IPS-20b (cell line): ENCODE measurements around the gene C11orf24.
"Not testable (repeated sequence)": the region's sequence is repeated elsewhere in the genome, so short reads cannot be mapped to it uniquely, and the experiment has no call there.

ENCODE experiments used
- H3K27ac ChIP-seq: one replicate; pipeline ENCODE4 v1.5.1; 2013; ENCODE audit warnings: low read length
- H3K27me3 ChIP-seq: 2 replicates; pipeline ENCODE4 v1.6.1; 2013; ENCODE audit warnings: mild to moderate bottlenecking, low read length, inconsistent platforms; ENCODE audit not compliant: insufficient read depth
- H3K36me3 ChIP-seq: 2 replicates; pipeline ENCODE4 v1.6.1; 2013; ENCODE audit warnings: low read depth, mild to moderate bottlenecking, inconsistent platforms, low read length, moderate library complexity; ENCODE audit not compliant: insufficient read depth
- H3K4me1 ChIP-seq: 2 replicates; pipeline ENCODE4 v1.6.1; 2013; ENCODE audit warnings: mild to moderate bottlenecking, control low read depth, inconsistent platforms, low read length, moderate library complexity; ENCODE audit not compliant: insufficient read depth
- H3K4me3 ChIP-seq: 2 replicates; pipeline ENCODE4 v1.5.1; 2013; ENCODE audit warnings: mild to moderate bottlenecking, low read length, inconsistent platforms
- H3K9ac ChIP-seq: 2 replicates; pipeline ENCODE4 v1.6.1; 2013; ENCODE audit warnings: low read depth, mild to moderate bottlenecking, inconsistent platforms, low read length, moderate library complexity
- H3K9me3 ChIP-seq: 2 replicates; pipeline ENCODE4 v1.6.1; 2013; ENCODE audit warnings: mild to moderate bottlenecking, low read depth, low read length, inconsistent platforms; ENCODE audit not compliant: insufficient read depth

The C11orf24 gene

GRCh38 chr11:68297812-68298658 is 26.3 kb upstream of the C11orf24 start:
- H3K4me1 ChIP-seq = no peaks in the 10 kb centered on the region; the same call in 1 of the 2 replicates
- H3K27ac ChIP-seq = no peak overlapping the region
- H3K36me3 ChIP-seq = no peaks in the 10 kb centered on the region
- H3K4me3 ChIP-seq = no peak overlapping the region
- no peak overlapping the region for H3K9ac ChIP-seq
- H3K9me3 ChIP-seq = 0 out of 2 replicates have a peak, but pooled peaks cover under 1% of the 10 kb centered on the region
- H3K27me3 ChIP-seq = peaks cover 4% of the 10 kb centered on the region; the same call in 1 of the 2 replicates

- Histone ChIP-seq H3K27me3 (peaks cover 4% of the 10 kb centered on the region; the same call in 1 of the 2 replicates), H3K9me3 (no peaks in the 10 kb centered on the region), H3K9ac (no peak overlapping the region), H3K27ac (no peak overlapping the region), H3K4me3 (no peak overlapping the region), H3K4me1 (no peaks in the 10 kb centered on the region; the same call in 1 of the 2 replicates), H3K36me3 (no peaks in the 10 kb centered on the region)
These were observed 25.7 kb upstream of the C11orf24 start for GRCh38 chr11:68297494-68297811.

DNA sequence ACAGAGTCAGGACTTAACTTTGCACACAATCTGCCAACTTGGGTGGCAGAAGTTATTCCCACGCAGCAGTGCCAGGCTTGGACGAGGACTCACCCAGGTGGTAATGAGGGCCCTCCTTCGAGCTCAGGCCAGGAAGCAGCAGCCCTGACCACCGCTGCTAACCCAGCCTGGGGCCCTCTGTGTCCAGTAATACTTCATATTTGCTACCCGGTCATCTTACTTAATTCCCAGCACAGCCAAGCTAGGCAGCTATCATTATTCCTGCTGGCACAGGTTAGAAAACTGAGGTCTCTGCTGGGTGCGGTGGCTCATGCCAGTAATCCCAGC is 25.2 kb upstream of the C11orf24 start:
- Histone ChIP-seq H3K4me1 (no peaks in the 10 kb centered on the region; the same call in 1 of the 2 replicates), H3K36me3 (no peaks in the 10 kb centered on the region), H3K27ac (no peak overlapping the region), H3K4me3 (no peak overlapping the region), H3K9me3 (no peaks in the 10 kb centered on the region), H3K27me3 (peaks cover 4% of the 10 kb centered on the region; the same call in 1 of the 2 replicates), H3K9ac (no peak overlapping the region)

DNA sequence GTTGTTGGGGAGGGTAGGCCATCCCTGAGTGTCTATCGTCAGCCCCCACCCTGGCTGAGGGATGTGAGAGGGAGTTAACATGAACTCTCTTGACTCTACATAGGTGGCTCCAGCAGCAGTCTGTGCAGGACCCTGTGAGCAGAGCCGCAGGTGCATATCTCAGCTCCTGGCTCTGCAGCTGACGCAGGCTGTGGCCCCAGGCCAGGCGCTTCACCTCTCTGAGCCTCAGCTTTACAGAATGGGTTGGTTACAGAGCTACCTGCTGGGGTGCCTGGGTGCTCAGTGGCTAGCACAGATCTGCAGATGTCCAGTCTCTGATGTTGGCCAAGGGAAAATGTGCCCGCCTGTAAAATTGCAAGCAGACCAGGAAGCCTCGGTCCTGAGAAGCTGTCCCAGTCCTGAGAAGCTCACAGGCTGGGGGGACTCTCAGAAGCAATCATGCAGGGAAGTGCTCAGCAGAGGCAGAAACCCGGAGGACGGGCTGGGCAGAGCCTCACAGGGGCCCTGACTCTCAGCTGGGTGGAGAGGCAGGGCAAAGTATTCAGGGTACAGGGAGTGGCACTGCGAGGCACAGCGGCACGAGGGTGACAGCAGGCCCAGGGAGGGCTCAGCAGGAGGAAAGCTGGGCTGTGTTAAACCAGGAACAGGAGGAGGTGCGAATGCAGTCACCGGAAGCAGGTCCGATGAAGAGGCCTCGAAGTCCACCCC is 24.7 kb upstream of the C11orf24 start:
- H3K9ac ChIP-seq = no peak overlapping the region
- H3K36me3 ChIP-seq = no peaks in the 10 kb centered on the region
- H3K4me1 ChIP-seq = no peaks in the 10 kb centered on the region; the same call in 1 of the 2 replicates
- H3K9me3 ChIP-seq = no peaks in the 10 kb centered on the region
- no peak overlapping the region for H3K4me3 ChIP-seq
- no peak overlapping the region for H3K27ac ChIP-seq
- H3K27me3 ChIP-seq = peaks cover 4% of the 10 kb centered on the region; the same call in 1 of the 2 replicates

GRCh38 chr11:68295940-68296339 is 24.2 kb upstream of the C11orf24 start:
- Histone ChIP-seq H3K27me3 (peaks cover 4% of the 10 kb centered on the region; the same call in 1 of the 2 replicates), H3K36me3 (no peaks in the 10 kb centered on the region), H3K27ac (no peak overlapping the region), H3K4me3 (no peak overlapping the region), H3K4me1 (no peaks in the 10 kb centered on the region; the same call in 1 of the 2 replicates), H3K9me3 (no peaks in the 10 kb centered on the region), H3K9ac (no peak overlapping the region)

GRCh38 chr11:68295271-68295670 is 23.5 kb upstream of the C11orf24 start:
- Histone ChIP-seq H3K36me3 (no peaks in the 10 kb centered on the region), H3K9ac (no peak overlapping the region), H3K9me3 (no peaks in the 10 kb centered on the region), H3K27me3 (peaks cover 4% of the 10 kb centered on the region; the same call in 1 of the 2 replicates), H3K4me1 (no peaks in the 10 kb centered on the region; the same call in 1 of the 2 replicates), H3K27ac (no peak overlapping the region), H3K4me3 (no peak overlapping the region)

GRCh38 chr11:68293708-68294107 is 21.9 kb upstream of the C11orf24 start:
- H3K36me3 ChIP-seq = no peaks in the 10 kb centered on the region
- peaks cover 12% of the 10 kb centered on the region for H3K9me3 ChIP-seq
- H3K4me3 ChIP-seq = no peak overlapping the region
- H3K4me1 ChIP-seq = no peaks in the 10 kb centered on the region; the same call in 1 of the 2 replicates
- H3K27ac ChIP-seq = no peak overlapping the region
- peaks cover 4% of the 10 kb centered on the region; the same call in 1 of the 2 replicates for H3K27me3 ChIP-seq
- no peak overlapping the region for H3K9ac ChIP-seq

GRCh38 chr11:68289456-68289855 is 17.7 kb upstream of the C11orf24 start:
- no peaks in the 10 kb centered on the region for H3K36me3 ChIP-seq
- H3K27ac ChIP-seq = no peak overlapping the region
- no peak overlapping the region for H3K4me3 ChIP-seq
- H3K4me1 ChIP-seq = no peaks in the 10 kb centered on the region
- H3K27me3 ChIP-seq = no peaks in the 10 kb centered on the region
- no peak overlapping the region for H3K9ac ChIP-seq
- H3K9me3 ChIP-seq = peaks cover 13% of the 10 kb centered on the region

DNA sequence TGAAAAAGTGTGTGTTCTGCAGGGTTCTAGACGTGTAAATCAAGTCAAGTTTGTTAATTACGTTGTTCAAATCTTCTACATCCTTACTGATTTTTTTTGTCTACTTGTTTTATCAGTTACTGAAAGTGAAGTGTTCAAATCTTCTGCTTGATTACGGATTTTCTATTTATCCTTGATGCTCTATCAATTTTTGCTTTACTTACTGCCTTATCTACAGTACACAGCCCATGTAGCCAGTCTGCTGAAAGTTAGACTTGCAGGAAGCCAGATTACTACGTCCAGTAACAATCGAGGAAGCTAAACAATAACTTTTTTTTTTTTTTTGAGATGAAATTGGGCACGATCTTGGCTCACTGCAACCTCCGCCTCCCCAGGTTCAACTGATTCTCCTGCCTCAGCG is 15.6 kb upstream of the C11orf24 start:
- Histone ChIP-seq H3K36me3 (no peaks in the 10 kb centered on the region), H3K4me1 (no peaks in the 10 kb centered on the region), H3K9ac (no peak overlapping the region), H3K4me3 (no peak overlapping the region), H3K27ac (no peak overlapping the region), H3K9me3 (peaks cover 13% of the 10 kb centered on the region), H3K27me3 (no peaks in the 10 kb centered on the region)

DNA sequence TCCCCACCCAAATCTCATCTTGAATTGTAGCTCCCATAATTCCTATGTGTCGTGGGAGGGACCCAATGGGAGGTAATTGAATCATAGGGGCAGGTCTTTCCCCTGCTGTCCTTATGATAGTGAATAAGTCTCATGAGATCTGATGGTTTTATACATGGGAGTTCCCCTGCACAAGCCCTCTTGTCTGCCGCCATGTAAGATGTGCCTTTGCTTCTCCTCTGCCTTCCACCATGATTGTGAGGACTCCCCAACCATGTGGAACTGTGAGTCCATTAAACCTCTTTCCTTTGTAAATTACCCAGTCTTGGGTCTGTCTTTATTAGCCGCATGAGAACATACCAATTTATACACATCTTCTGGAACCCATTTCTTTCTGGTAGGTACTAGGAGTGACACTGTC is 12.8 kb upstream of the C11orf24 start:
- peaks cover 10% of the 10 kb centered on the region for H3K9me3 ChIP-seq
- H3K4me1 ChIP-seq, H3K36me3 ChIP-seq, H3K9ac ChIP-seq, H3K27me3 ChIP-seq, H3K4me3 ChIP-seq, H3K27ac ChIP-seq: not testable (repeated sequence)

GRCh38 chr11:68282861-68283230 is 11.1 kb upstream of the C11orf24 start:
- H3K4me1 ChIP-seq = no peaks in the 10 kb centered on the region; the same call in none of the 2 replicates
- H3K4me3 ChIP-seq = no peak overlapping the region
- no peak overlapping the region for H3K27ac ChIP-seq
- H3K36me3 ChIP-seq = no peaks in the 10 kb centered on the region
- no peak overlapping the region for H3K9ac ChIP-seq
- H3K9me3 ChIP-seq = no peaks in the 10 kb centered on the region
- H3K27me3 ChIP-seq = no peaks in the 10 kb centered on the region
